HEK293 (cell line): ENCODE measurements around the gene NKD1.

ENCODE experiments used
- CTCF ChIA-PET: fragments of 350-600 bp; formaldehyde crosslinking; extraction: SDS; loops from one replicate; lab custom pipeline; 2021; ENCODE audit warnings: antibody characterized with exemption; lab: Yijun Ruan, JAX
- POLR2A ChIA-PET: fragments of 300-600 bp; formaldehyde crosslinking; extraction: SDS; loops from one replicate; lab custom pipeline; 2020; ENCODE audit warnings: antibody characterized with exemption, inconsistent platforms; lab: Yijun Ruan, JAX
- H3K27ac ChIP-seq: fragments of 200-500 bp; sonication (Bioruptor generic); 2 replicates; pipeline ENCODE4 v1.5.1; 2014; ENCODE audit warnings: low read depth, low read length, control low read depth, inconsistent platforms; ENCODE audit errors: extremely low read depth
- H3K36me3 ChIP-seq, 2 experiments: fragments of 200-500 bp in 1 of 2; sonication (Bioruptor generic) in 1 of 2; 1 replicate in 1 of 2; 2 replicates in 1 of 2; pipeline ENCODE4 v1.5.1; 2014 to 2017; ENCODE audit warnings: inconsistent platforms in 2 of 2, low read length in 2 of 2; ENCODE audit not compliant: control insufficient read depth in 2 of 2, insufficient read depth in 1 of 2
- H3K4me1 ChIP-seq: fragments of 200-500 bp; sonication (Bioruptor generic); 2 replicates; pipeline ENCODE4 v1.5.1; 2014; ENCODE audit warnings: mild to moderate bottlenecking, low read length, inconsistent platforms; ENCODE audit not compliant: control insufficient read depth, insufficient read depth
- H3K4me3 ChIP-seq: 2 replicates; pipeline ENCODE4 v1.5.1; 2011; ENCODE audit warnings: low read depth, mild to moderate bottlenecking, control low read depth, low read length, moderate library complexity
- H3K9me3 ChIP-seq: fragments of 200-500 bp; sonication (Bioruptor generic); 2 replicates; pipeline ENCODE4 v1.5.1; 2014; ENCODE audit warnings: low read depth, low read length, inconsistent platforms; ENCODE audit not compliant: control insufficient read depth, insufficient read depth
- EGR2 ChIP-seq: fragments of 450-650 bp; formaldehyde crosslinking; IDR thresholded peaks from 2 replicates; pipeline ENCODE4 v1.5.1; 2016; ENCODE audit warnings: low read depth, missing biosample characterization, missing genetic modification characterization
- KLF1 ChIP-seq: fragments of 450-650 bp; formaldehyde crosslinking; IDR thresholded peaks from 2 replicates; pipeline ENCODE4 v1.5.1; 2016; ENCODE audit warnings: missing biosample characterization, missing genetic modification characterization
- KLF9 ChIP-seq: fragments of 450-650 bp; formaldehyde crosslinking; IDR thresholded peaks from 2 replicates; pipeline ENCODE4 v1.5.1; 2016; ENCODE audit warnings: missing biosample characterization, missing genetic modification characterization, low read depth
- MZF1 ChIP-seq: fragments of 450-650 bp; formaldehyde crosslinking; IDR thresholded peaks from 2 replicates; pipeline ENCODE4 v1.5.1; 2017; ENCODE audit warnings: missing biosample characterization, missing genetic modification characterization, borderline replicate concordance
- TCF7L2 ChIP-seq: IDR thresholded peaks from 2 replicates; pipeline ENCODE4 v1.6.1; 2011; ENCODE audit warnings: low read depth, mild to moderate bottlenecking, inconsistent platforms, low read length, moderate library complexity, borderline replicate concordance
- TSHZ1 ChIP-seq: fragments of 450-650 bp; formaldehyde crosslinking; IDR thresholded peaks from 2 replicates; pipeline ENCODE4 v1.5.1; 2016; ENCODE audit warnings: missing biosample characterization, missing genetic modification characterization, borderline replicate concordance
- ZFHX2 ChIP-seq: fragments of 450-650 bp; formaldehyde crosslinking; conservative IDR thresholded peaks from 2 replicates; pipeline ENCODE4 v1.5.1; 2016; ENCODE audit warnings: missing biosample characterization, missing genetic modification characterization
- ZNF19 ChIP-seq: fragments of 450-650 bp; formaldehyde crosslinking; IDR thresholded peaks from 2 replicates; pipeline ENCODE4; 2016; ENCODE audit warnings: missing biosample characterization, missing genetic modification characterization, low read depth
- ZNF202 ChIP-seq: fragments of 450-650 bp; formaldehyde crosslinking; IDR thresholded peaks from 2 replicates; pipeline ENCODE4 v1.5.1; 2016; ENCODE audit warnings: missing biosample characterization, missing genetic modification characterization, borderline replicate concordance
- ZNF354C ChIP-seq: fragments of 450-650 bp; formaldehyde crosslinking; IDR thresholded peaks from 2 replicates; pipeline ENCODE4 v1.5.1; 2016; ENCODE audit warnings: missing biosample characterization, missing genetic modification characterization, low read depth, borderline replicate concordance
- ZNF596 ChIP-seq: fragments of 450-650 bp; IDR thresholded peaks from 2 replicates; pipeline ENCODE4 v1.5.0; 2018; ENCODE audit warnings: missing biosample characterization, mild to moderate bottlenecking, missing genetic modification characterization, moderate library complexity
- ZNF610 ChIP-seq: fragments of 450-650 bp; formaldehyde crosslinking; IDR thresholded peaks from 2 replicates; pipeline ENCODE4 v1.5.1; 2016; ENCODE audit warnings: missing biosample characterization, missing genetic modification characterization, borderline replicate concordance
- ZNF654 ChIP-seq: fragments of 450-650 bp; formaldehyde crosslinking; IDR thresholded peaks from 2 replicates; pipeline ENCODE4 v1.5.1; 2016; ENCODE audit warnings: low read depth, missing biosample characterization, missing genetic modification characterization
- ZNF664 ChIP-seq: fragments of 450-650 bp; formaldehyde crosslinking; IDR thresholded peaks from 2 replicates; pipeline ENCODE4 v1.5.1; 2016; ENCODE audit warnings: missing biosample characterization, missing genetic modification characterization
- TF ChIP-seq, protein P1 (sequence below): fragments of 450-650 bp; formaldehyde crosslinking; IDR thresholded peaks from 2 replicates; pipeline ENCODE4 v1.5.1; 2016; ENCODE audit warnings: missing biosample characterization, missing genetic modification characterization
- TF ChIP-seq, protein P2 (sequence below): fragments of 450-650 bp; formaldehyde crosslinking; IDR thresholded peaks from 2 replicates; pipeline ENCODE4 v1.5.1; 2016; ENCODE audit warnings: missing biosample characterization, missing genetic modification characterization, low read depth

The NKD1 gene

GRCh38 chr16:50583211-50583610 is 35.0 kb downstream of the NKD1 start (continued):
- TF ChIP-seq KLF9 (no peak), ZNF354C (tag by site-specific recombination) (no peak)

DNA sequence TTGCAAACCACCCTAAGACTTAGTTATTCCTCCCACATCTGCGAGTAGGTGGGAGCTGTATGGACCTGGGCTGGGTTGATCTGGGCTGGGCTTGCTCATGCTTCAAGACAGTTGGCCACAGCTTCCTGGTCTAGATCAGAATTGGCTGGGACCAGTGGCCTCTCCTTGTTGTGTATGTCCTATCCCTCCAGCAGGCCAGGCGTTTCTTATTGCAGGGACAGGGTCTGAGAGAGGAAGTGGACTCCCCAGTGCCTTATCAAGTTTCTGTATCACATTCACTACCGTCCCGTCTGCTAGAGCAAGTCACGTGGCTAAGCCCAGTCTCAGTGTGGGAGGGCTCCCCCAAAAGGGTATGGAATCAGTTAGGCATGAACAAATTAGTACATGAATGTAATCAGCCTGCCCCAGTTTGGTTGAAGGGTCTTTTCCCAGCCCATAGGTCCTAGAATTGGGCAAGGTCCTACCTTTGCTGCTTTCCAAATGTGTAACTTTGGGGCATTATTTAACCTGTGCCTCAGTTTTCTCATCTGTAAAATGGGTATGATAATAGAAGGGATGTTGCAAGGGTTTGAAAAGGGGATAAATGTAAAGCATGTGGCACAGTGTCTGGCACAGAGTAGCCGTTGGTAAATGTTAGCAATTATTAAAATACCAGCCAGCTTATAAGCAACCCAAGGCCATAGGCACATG is 36.0 kb downstream of the NKD1 start:
- ChIA-PET CTCF (interaction anchor here (0.7 kb wide), 1 partner anchor 85 kb away, joined by 3 read pairs; no protein-coding TSS in a partner anchor), POLR2A (no interaction called here)
- Histone ChIP-seq H3K9me3 (no peaks in the 10 kb centered on the region), H3K36me3 (peaks cover 0 to 4% of the 10 kb centered on the region in 2 experiments; a peak in 1 of 3 replicates), H3K4me3 (no peak overlapping the region), H3K27ac (no peak overlapping the region), H3K4me1 (no peaks in the 10 kb centered on the region)
- TF ChIP-seq, protein P1, sequence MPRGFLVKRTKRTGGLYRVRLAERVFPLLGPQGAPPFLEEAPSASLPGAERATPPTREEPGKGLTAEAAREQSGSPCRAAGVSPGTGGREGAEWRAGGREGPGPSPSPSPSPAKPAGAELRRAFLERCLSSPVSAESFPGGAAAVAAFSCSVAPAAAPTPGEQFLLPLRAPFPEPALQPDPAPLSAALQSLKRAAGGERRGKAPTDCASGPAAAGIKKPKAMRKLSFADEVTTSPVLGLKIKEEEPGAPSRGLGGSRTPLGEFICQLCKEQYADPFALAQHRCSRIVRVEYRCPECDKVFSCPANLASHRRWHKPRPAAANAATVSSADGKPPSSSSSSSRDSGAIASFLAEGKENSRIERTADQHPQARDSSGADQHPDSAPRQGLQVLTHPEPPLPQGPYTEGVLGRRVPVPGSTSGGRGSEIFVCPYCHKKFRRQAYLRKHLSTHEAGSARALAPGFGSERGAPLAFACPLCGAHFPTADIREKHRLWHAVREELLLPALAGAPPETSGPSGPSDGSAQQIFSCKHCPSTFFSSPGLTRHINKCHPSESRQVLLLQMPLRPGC (tag by site-specific recombination) = no peak
- TF ChIP-seq EGR2 (tag by site-specific recombination) (peak; percentile 24; the same call in 1 of the 2 replicates), ZFHX2 (tag by site-specific recombination) (peak; percentile 43)

GRCh38 chr16:50585331-50585776 is 37.2 kb downstream of the NKD1 start:
- TF ChIP-seq ZNF19 (no peak), ZNF202 (tag by site-specific recombination) (no peak), TSHZ1 (tag by site-specific recombination) (no peak), ZNF654 (no peak), TCF7L2 (no peak), ZNF664 (tag by site-specific recombination) (no peak), KLF1 (no peak), ZNF596 (tag by site-specific recombination) (no peak), MZF1 (no peak), ZNF610 (tag by site-specific recombination) (no peak)
- TF ChIP-seq, protein P2, sequence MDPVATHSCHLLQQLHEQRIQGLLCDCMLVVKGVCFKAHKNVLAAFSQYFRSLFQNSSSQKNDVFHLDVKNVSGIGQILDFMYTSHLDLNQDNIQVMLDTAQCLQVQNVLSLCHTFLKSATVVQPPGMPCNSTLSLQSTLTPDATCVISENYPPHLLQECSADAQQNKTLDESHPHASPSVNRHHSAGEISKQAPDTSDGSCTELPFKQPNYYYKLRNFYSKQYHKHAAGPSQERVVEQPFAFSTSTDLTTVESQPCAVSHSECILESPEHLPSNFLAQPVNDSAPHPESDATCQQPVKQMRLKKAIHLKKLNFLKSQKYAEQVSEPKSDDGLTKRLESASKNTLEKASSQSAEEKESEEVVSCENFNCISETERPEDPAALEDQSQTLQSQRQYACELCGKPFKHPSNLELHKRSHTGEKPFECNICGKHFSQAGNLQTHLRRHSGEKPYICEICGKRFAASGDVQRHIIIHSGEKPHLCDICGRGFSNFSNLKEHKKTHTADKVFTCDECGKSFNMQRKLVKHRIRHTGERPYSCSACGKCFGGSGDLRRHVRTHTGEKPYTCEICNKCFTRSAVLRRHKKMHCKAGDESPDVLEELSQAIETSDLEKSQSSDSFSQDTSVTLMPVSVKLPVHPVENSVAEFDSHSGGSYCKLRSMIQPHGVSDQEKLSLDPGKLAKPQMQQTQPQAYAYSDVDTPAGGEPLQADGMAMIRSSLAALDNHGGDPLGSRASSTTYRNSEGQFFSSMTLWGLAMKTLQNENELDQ (tag by site-specific recombination) = no peak
- CTCF ChIA-PET = interaction anchor here (0.7 kb wide), 1 partner anchor 24 kb away, joined by 3 read pairs; no protein-coding TSS in a partner anchor
- H3K4me3 ChIP-seq = no peak overlapping the region
- H3K4me1 ChIP-seq = no peaks in the 10 kb centered on the region
- H3K9me3 ChIP-seq = no peaks in the 10 kb centered on the region
- POLR2A ChIA-PET = no interaction called here
- no peaks in the 10 kb centered on the region for H3K36me3 ChIP-seq
- no peak overlapping the region for H3K27ac ChIP-seq
